HepG2 (cell line): ENCODE data around the gene SSPN. TPM values are rescaled to one million over a fixed set of nuclear protein-coding genes. Genes with fewer than 3 reads are reported as not detected.

Experiments
- ATAC-seq: fragments of 200-7000 bp; cut with Tn5 transposase; 3 replicates; pipeline ENCODE4 v1.9.1; 2020; ENCODE audit warnings: mild to moderate bottlenecking, moderate library complexity
- BruUV-seq: library from RNA; stranded (reverse); fragments of 400-500 nt; replicated peaks from 2 replicates; lab custom pipeline; 2021; lab: Mats Ljungman, UMichigan
- CTCF ChIA-PET: fragments of 300-600 bp; formaldehyde crosslinking; extraction: SDS; loops from one replicate; lab custom pipeline; 2021; ENCODE audit warnings: low total read pairs, inconsistent platforms, low intra/inter-chr PET ratio; lab: Yijun Ruan, JAX
- POLR2A ChIA-PET: fragments of 350-600 bp; sonication (Branson Sonifier 250); formaldehyde crosslinking; loops from one replicate; lab custom pipeline; 2020; ENCODE audit warnings: antibody characterized with exemption, inconsistent platforms; lab: Yijun Ruan, JAX
- DNase-seq: peaks from one replicate; pipeline ENCODE4 v3.0.0-alpha.2; 2015; ENCODE audit warnings: low spot score
- FAIRE-seq: peaks from 3 replicates; lab custom pipeline; 2011; peaks lifted over from hg19 to GRCh38; lab: Jason Lieb, UNC
- H2AFZ ChIP-seq: one replicate; pipeline ENCODE4 v1.6.1; 2011; ENCODE audit warnings: low read length, inconsistent platforms
- H3K27ac ChIP-seq: fragments of 300-600 bp; 3 replicates; pipeline ENCODE4 v1.8.0; 2011; ENCODE audit warnings: mixed run types, mild to moderate bottlenecking, mixed read lengths, low read length, inconsistent platforms; ENCODE audit not compliant: insufficient read depth; ENCODE audit errors: extremely low read length
- H3K27me3 ChIP-seq, 2 experiments: fragments of 200-600 bp in 1 of 2; 2 replicates in 1 of 2; 3 replicates in 1 of 2; pipeline versions ENCODE4 v1.6.0 to v1.8.0; 2011; ENCODE audit warnings: low read length in 2 of 2, mild to moderate bottlenecking in 2 of 2, moderate library complexity in 2 of 2, inconsistent platforms in 1 of 2; ENCODE audit not compliant: insufficient read depth in 2 of 2, control insufficient read depth in 1 of 2
- H3K36me3 ChIP-seq, 2 experiments: fragments of 200-600 bp in 1 of 2; replicated peaks in 1 of 2; 2 replicates in 1 of 2; 3 replicates in 1 of 2; pipeline versions ENCODE4 v1.5.1 to v1.8.0; 2011; ENCODE audit warnings: low read length in 2 of 2, inconsistent platforms in 1 of 2; ENCODE audit not compliant: insufficient read depth in 2 of 2, control insufficient read depth in 1 of 2
- H3K4me1 ChIP-seq: 2 replicates; pipeline ENCODE4 v1.5.1; 2012; ENCODE audit warnings: low read length, inconsistent platforms; ENCODE audit not compliant: insufficient read depth
- H3K4me2 ChIP-seq: 2 replicates; pipeline ENCODE4 v1.6.0; 2011; ENCODE audit warnings: low read depth, low read length, inconsistent platforms
- H3K4me3 ChIP-seq, 3 experiments: fragments of 200-600 bp in 1 of 3; sonication (generic), shearing (Covaris generic) in 1 of 3; replicated peaks in 1 of 3; 2 replicates each; pipeline ENCODE4 v1.5.1; 2011 to 2016; ENCODE audit warnings: low read length in 3 of 3, inconsistent platforms in 2 of 3, low read depth in 2 of 3, mild to moderate bottlenecking in 2 of 3, control low read depth in 1 of 3, mixed read lengths in 1 of 3; ENCODE audit not compliant: insufficient read depth in 1 of 3
- H3K79me2 ChIP-seq: one replicate; pipeline ENCODE4 v1.6.1; 2011; ENCODE audit warnings: low read length, inconsistent platforms; ENCODE audit not compliant: insufficient read depth
- H3K9ac ChIP-seq: 2 replicates; pipeline ENCODE4 v1.6.0; 2011; ENCODE audit warnings: mild to moderate bottlenecking, low read depth, low read length, inconsistent platforms; ENCODE audit not compliant: insufficient read depth
- H3K9me3 ChIP-seq: 2 replicates; pipeline ENCODE4 v1.5.1; 2012; ENCODE audit warnings: mild to moderate bottlenecking, low read length
- H4K20me1 ChIP-seq: 2 replicates; pipeline ENCODE4 v1.6.0; 2011; ENCODE audit warnings: inconsistent platforms, mild to moderate bottlenecking, low read length, moderate library complexity; ENCODE audit not compliant: insufficient read depth
- BCL6 ChIP-seq: IDR thresholded peaks from 2 replicates; pipeline ENCODE4 v1.6.1; 2016; ENCODE audit warnings: missing genetic modification reagents, missing compliant biosample characterization
- CBX2 ChIP-seq, 2 experiments: fragments of 200-600 bp in 1 of 2; sonication (generic); formaldehyde crosslinking in 1 of 2; IDR thresholded peaks; 2 replicates each; pipeline versions ENCODE4 v1.7.0 to v1.8.1; 2018 to 2022; ENCODE audit warnings: low read depth in 2 of 2, low read length in 1 of 2, mild to moderate bottlenecking in 1 of 2, missing genetic modification reagents in 1 of 2
- CCAR2 ChIP-seq: fragments of 200-400 bp; formaldehyde crosslinking; optimal IDR thresholded peaks from 2 replicates; pipeline ENCODE3; 2018; ENCODE audit warnings: low read depth, mild to moderate bottlenecking, low read length, moderate library complexity
- GATAD2A ChIP-seq: IDR thresholded peaks from 2 replicates; pipeline ENCODE4 v1.6.1; 2016
- ISX ChIP-seq: sonication (generic); formaldehyde crosslinking; conservative IDR thresholded peaks from 2 replicates; pipeline ENCODE4 v1.5.0; 2020; ENCODE audit warnings: missing genetic modification reagents
- PHB2 ChIP-seq: fragments of 450-650 bp; IDR thresholded peaks from 2 replicates; pipeline ENCODE4 v1.6.1; 2018; ENCODE audit not compliant: partially characterized antibody
- POLR2AphosphoS5 ChIP-seq: IDR thresholded peaks from 2 replicates; pipeline ENCODE4 v1.6.1; 2012; ENCODE audit warnings: low read depth, low read length
- RFXANK ChIP-seq: IDR thresholded peaks from 2 replicates; pipeline ENCODE4 v1.6.1; 2016
- SAFB2 ChIP-seq: sonication (generic); formaldehyde crosslinking; IDR thresholded peaks from 2 replicates; pipeline ENCODE4 v1.5.1; 2020; ENCODE audit warnings: missing genetic modification reagents, low read depth, mild to moderate bottlenecking, borderline replicate concordance
- SSRP1 ChIP-seq: IDR thresholded peaks from 2 replicates; pipeline ENCODE4 v1.6.1; 2016; ENCODE audit warnings: control low read depth
- TCF7L2 ChIP-seq: IDR thresholded peaks from 2 replicates; pipeline ENCODE4 v1.6.1; 2011; ENCODE audit warnings: mild to moderate bottlenecking, low read depth, low read length, moderate library complexity
- ZBTB21 ChIP-seq: sonication (generic); formaldehyde crosslinking; IDR thresholded peaks from 2 replicates; pipeline ENCODE4 v1.4.0; 2020; ENCODE audit warnings: missing genetic modification reagents
- ZBTB7A ChIP-seq: sonication (generic); formaldehyde crosslinking; IDR thresholded peaks from 2 replicates; pipeline ENCODE4 v1.8.0; 2022; ENCODE audit warnings: mild to moderate bottlenecking, missing genetic modification reagents
- ZFP36L1 ChIP-seq: sonication (generic); formaldehyde crosslinking; IDR thresholded peaks from 2 replicates; pipeline ENCODE4 v1.8.0; 2022; ENCODE audit warnings: mild to moderate bottlenecking, missing genetic modification reagents, moderate library complexity
- ZNF3 ChIP-seq: IDR thresholded peaks from 2 replicates; pipeline ENCODE4 v1.7.0; 2017; ENCODE audit warnings: inconsistent platforms
- ZNF432 ChIP-seq: sonication (generic); formaldehyde crosslinking; IDR thresholded peaks from 2 replicates; pipeline ENCODE4 v1.5.0; 2020; ENCODE audit warnings: missing genetic modification reagents, mild to moderate bottlenecking, borderline replicate concordance
- ZNF484 ChIP-seq: sonication (generic); formaldehyde crosslinking; IDR thresholded peaks from 2 replicates; pipeline ENCODE4 v1.5.1; 2020; ENCODE audit warnings: mild to moderate bottlenecking, low read depth, missing genetic modification reagents, borderline replicate concordance
- ZNF589 ChIP-seq: sonication (generic); formaldehyde crosslinking; conservative IDR thresholded peaks from 2 replicates; pipeline ENCODE4 v1.8.0; 2022; ENCODE audit warnings: mild to moderate bottlenecking, moderate library complexity, missing genetic modification reagents
- ZNF772 ChIP-seq: sonication (generic); formaldehyde crosslinking; IDR thresholded peaks from 2 replicates; pipeline ENCODE4 v1.5.0; 2020; ENCODE audit warnings: mild to moderate bottlenecking, missing genetic modification reagents
- ZNF792 ChIP-seq: IDR thresholded peaks from 2 replicates; pipeline ENCODE4 v1.6.1; 2016
- ZNF883 ChIP-seq: sonication (generic); formaldehyde crosslinking; IDR thresholded peaks from 2 replicates; pipeline ENCODE4 v1.5.1; 2020; ENCODE audit warnings: mild to moderate bottlenecking, missing genetic modification reagents; ENCODE audit errors: not compliant biosample characterization
- WGBS: methylation state at CpG from one replicate; pipeline ENCODE4 v1.1.6; 2017; ENCODE audit warnings: low lambda C conversion rate; 5-methylcytosine and 5-hydroxymethylcytosine counted together
- in situ Hi-C: cut with HindIII; loops from 2 replicates; pipeline ENCODE4 v1.10.0; 2017; ENCODE audit warnings: low pct_unique_long_range_greater_than_20kb; ENCODE audit not compliant: extremely low pct_ligation_motif_present
- intact Hi-C: fragments of 100-400 bp; cut with micrococcal nuclease; formaldehyde crosslinking; loops from one replicate; pipeline ENCODE4 v1.10.0; 2022; ENCODE audit not compliant: unreplicated experiment
- polyA plus RNA-seq, 8 experiments: library from polyadenylated mRNA; depleted of rRNA in 3 of 8; stranded (reverse) in 7 of 8; unstranded in 1 of 8; fragments of >200 nt; fragmentation: Illumina TruSeq in 4 of 8; extraction: Trizol in 4 of 8; gene quantifications; 2 replicates each; pipeline versions ENCODE4 v1.2.1 to v1.2.3, GENCODE V29; 2011 to 2016; ENCODE audit warnings: low read depth in 4 of 8, missing spikeins in 1 of 8, mixed read lengths in 1 of 8; ENCODE audit not compliant: insufficient read depth in 1 of 8
- total RNA-seq, 5 experiments: library from RNA; depleted of rRNA; stranded (reverse); fragments of >200 nt; fragmentation: Illumina TruSeq; extraction: Trizol; gene quantifications; 2 replicates each; pipeline ENCODE4 v1.2.3, GENCODE V29; 2016; ENCODE audit warnings: low read depth in 1 of 5
- TF ChIP-seq, protein P1 (sequence below): sonication (generic); formaldehyde crosslinking; conservative IDR thresholded peaks from 2 replicates; pipeline ENCODE4 v1.8.0; 2022; ENCODE audit warnings: low read depth, missing genetic modification reagents

Gene SSPN
- total and polyA plus RNA-seq, 2 of the 13 experiments (the other 11 are each of a cell fraction or from before 2014, with no cell fraction given) = not detected

DNA sequence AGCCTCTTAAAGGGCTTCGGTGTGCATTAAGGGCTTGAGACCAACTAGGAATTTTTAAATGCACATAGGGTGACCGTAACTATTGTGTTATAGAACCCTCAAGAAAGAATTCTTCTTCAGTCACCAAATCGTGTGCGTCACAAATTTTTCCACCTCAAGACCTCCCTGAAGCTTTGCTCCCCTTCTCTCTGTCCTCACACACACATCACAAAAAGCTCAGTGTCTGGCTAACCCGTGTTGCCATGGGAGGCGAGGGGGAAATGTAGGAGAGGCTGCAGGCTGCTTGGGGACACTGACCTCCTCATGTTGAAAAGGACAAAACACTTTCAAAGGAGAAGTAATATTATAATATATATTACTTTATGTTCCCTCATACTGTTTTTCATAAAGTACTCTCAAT is 10.6 kb downstream of the SSPN start:
- POLR2A ChIA-PET = no interaction called here

DNA sequence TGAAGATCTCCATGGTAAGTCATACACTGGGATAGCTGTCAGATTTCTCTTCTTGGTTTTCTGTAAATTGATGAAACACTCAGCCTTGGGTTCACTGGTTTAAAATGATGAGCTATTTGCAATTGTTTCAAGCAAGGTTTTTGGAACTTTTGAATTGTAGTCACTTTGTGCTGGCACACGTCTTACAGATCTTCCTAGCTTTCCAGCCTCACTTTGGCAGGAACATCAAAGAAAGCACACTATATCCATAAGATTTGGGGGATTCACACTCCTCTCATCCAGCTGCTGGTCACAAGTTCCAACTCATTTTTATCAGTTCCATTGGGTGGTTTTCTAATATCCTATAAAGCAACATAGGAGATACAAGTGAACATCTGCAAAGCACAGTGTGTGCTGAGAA is 16.0 kb downstream of the SSPN start:
- Histone ChIP-seq H3K4me2 (no peak overlapping the region), H3K4me3 (no peak overlapping the region), H3K9ac (no peak overlapping the region), H3K9me3 (no peaks in the 10 kb centered on the region), H3K79me2 (no peaks in the 10 kb centered on the region), H3K27me3 (0 out of 5 replicates have a peak, but pooled peaks cover 0 to 3% of the 10 kb centered on the region in 2 experiments), H4K20me1 (no peaks in the 10 kb centered on the region), H2AFZ (no peak overlapping the region), H3K4me1 (no peaks in the 10 kb centered on the region), H3K27ac (no peak overlapping the region), H3K36me3 (no peaks in the 10 kb centered on the region)
- 0% methylated on average over 1 of the region's 1 CpG for WGBS
- FAIRE-seq (no peak), DNase-seq (no peak), ATAC-seq (no peak)
- POLR2A ChIA-PET = no interaction called here
- no TSS peak for BruUV-seq
- CTCF ChIA-PET = no interaction called here
- intact Hi-C loops = no loop called here
- in situ Hi-C loops = no loop called here
- no peak for TF ChIP-seq CCAR2
- TF ChIP-seq ZNF3 (CRISPR knock-in tag) = no peak
- no peak for TF ChIP-seq RFXANK (CRISPR knock-in tag)
- no peak for TF ChIP-seq PHB2
- TF ChIP-seq BCL6 = no peak
- TF ChIP-seq ZNF772 (CRISPR knock-in tag) = no peak
- no peak for TF ChIP-seq CBX2 (IDR thresholded peaks at IDR 0.05; ENCODE audit: low read depth, low read length)
- TF ChIP-seq CBX2 (CRISPR knock-in tag; IDR thresholded peaks at IDR 0.05; ENCODE audit: low read depth) = no peak
- no peak for TF ChIP-seq ZNF883 (CRISPR knock-in tag)
- TF ChIP-seq ISX (CRISPR knock-in tag) = no peak
- TF ChIP-seq, all 625 proteins: peak for 0

More for the DNA sequence above, 10.6 kb downstream of the SSPN start:
- BruUV-seq = no TSS peak
- H3K79me2 ChIP-seq = no peaks in the 10 kb centered on the region
- H2AFZ ChIP-seq = no peak overlapping the region
- TF ChIP-seq, protein P1, sequence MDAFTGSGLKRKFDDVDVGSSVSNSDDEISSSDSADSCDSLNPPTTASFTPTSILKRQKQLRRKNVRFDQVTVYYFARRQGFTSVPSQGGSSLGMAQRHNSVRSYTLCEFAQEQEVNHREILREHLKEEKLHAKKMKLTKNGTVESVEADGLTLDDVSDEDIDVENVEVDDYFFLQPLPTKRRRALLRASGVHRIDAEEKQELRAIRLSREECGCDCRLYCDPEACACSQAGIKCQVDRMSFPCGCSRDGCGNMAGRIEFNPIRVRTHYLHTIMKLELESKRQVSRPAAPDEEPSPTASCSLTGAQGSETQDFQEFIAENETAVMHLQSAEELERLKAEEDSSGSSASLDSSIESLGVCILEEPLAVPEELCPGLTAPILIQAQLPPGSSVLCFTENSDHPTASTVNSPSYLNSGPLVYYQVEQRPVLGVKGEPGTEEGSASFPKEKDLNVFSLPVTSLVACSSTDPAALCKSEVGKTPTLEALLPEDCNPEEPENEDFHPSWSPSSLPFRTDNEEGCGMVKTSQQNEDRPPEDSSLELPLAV = no peak
- no peak for TF ChIP-seq ZNF792 (CRISPR knock-in tag)
- TF ChIP-seq ZFP36L1 (CRISPR knock-in tag) = no peak
- no peak for TF ChIP-seq ZNF589
- no peak for TF ChIP-seq TCF7L2
- TF ChIP-seq GATAD2A (CRISPR knock-in tag) = no peak
- no peak for TF ChIP-seq ZNF432 (CRISPR knock-in tag)
- no peak for TF ChIP-seq ZBTB7A (CRISPR knock-in tag)
- TF ChIP-seq ZBTB21 (CRISPR knock-in tag) = no peak
- no peak for TF ChIP-seq SSRP1 (CRISPR knock-in tag)
- TF ChIP-seq ZNF484 (CRISPR knock-in tag) = no peak
- TF ChIP-seq POLR2AphosphoS5 = no peak
- TF ChIP-seq SAFB2 (CRISPR knock-in tag) = no peak
- ATAC-seq (no peak), FAIRE-seq (no peak), DNase-seq (no peak)
- no peak overlapping the region for H3K4me3 ChIP-seq
- in situ Hi-C loops = no loop called here
- no peaks in the 10 kb centered on the region for H3K4me1 ChIP-seq
- no peaks in the 10 kb centered on the region for H4K20me1 ChIP-seq
- no peak overlapping the region for H3K9ac ChIP-seq
- no peaks in the 10 kb centered on the region for H3K9me3 ChIP-seq
- H3K27me3 ChIP-seq = peaks cover 0 to 17% of the 10 kb centered on the region in 2 experiments; a peak in 4 of 5 replicates
- WGBS = 23% methylated on average over 6 of the region's 6 CpGs
- no peaks in the 10 kb centered on the region for H3K36me3 ChIP-seq
- no peak overlapping the region for H3K4me2 ChIP-seq
- intact Hi-C loops = no loop called here
- CTCF ChIA-PET = no interaction called here
- H3K27ac ChIP-seq = no peak overlapping the region
